ENCODE data around the gene BCL11B.
A peak's percentile ranks its signal among the peaks of the same experiment; 100 is the strongest.

The BCL11B gene

GRCh38 chr14:99284254-99285004 lies 12.4 kb upstream of the BCL11B start:
- no peak for DNase-seq

- DNase-seq = no peak
Observed at GRCh38 chr14:99282261-99283050, 10.5 kb upstream of the BCL11B start.

GRCh38 chr14:99281396-99281795 lies 9.4 kb upstream of the BCL11B start:
- no peak for DNase-seq

GRCh38 chr14:99280852-99281251 lies 8.9 kb upstream of the BCL11B start:
- DNase-seq = no peak

- DNase-seq = no peak
Observed at GRCh38 chr14:99280066-99280731, 8.2 kb upstream of the BCL11B start.

GRCh38 chr14:99278836-99279235 lies 6.8 kb upstream of the BCL11B start:
- DNase-seq = no peak

GRCh38 chr14:99277530-99277929 lies 5.5 kb upstream of the BCL11B start:
- DNase-seq = no peak

- DNase-seq = no peak
Observed at GRCh38 chr14:99276482-99276881, 4.5 kb upstream of the BCL11B start.

GRCh38 chr14:99275222-99275584 lies 3.2 kb upstream of the BCL11B start:
- no peak for DNase-seq

GRCh38 chr14:99274346-99275221 lies 2.6 kb upstream of the BCL11B start:
- DNase-seq = peak; percentile 90

GRCh38 chr14:99273766-99274345 lies 1.9 kb upstream of the BCL11B start:
- DNase-seq = peak; percentile 36

GRCh38 chr14:99272899-99273765 lies 1.1 kb upstream of the BCL11B start:
- DNase-seq = peak; percentile 70

- no peak for DNase-seq
Observed at GRCh38 chr14:99272632-99272898, 568 bp upstream of the BCL11B start.

GRCh38 chr14:99271221-99271941 lies 616 bp downstream of the BCL11B start:
- no peak for DNase-seq

- DNase-seq = peak; percentile 61
Observed at GRCh38 chr14:99270458-99271220, 1.4 kb downstream of the BCL11B start.

GRCh38 chr14:99268810-99269707 lies 2.9 kb downstream of the BCL11B start:
- DNase-seq = no peak

- no peak for DNase-seq
Observed at GRCh38 chr14:99267837-99268781, 3.9 kb downstream of the BCL11B start.

GRCh38 chr14:99267381-99267780 lies 4.6 kb downstream of the BCL11B start:
- no peak for DNase-seq
